ENCODE results near the gene TIE1. TPM values are rescaled to one million over a fixed set of nuclear protein-coding genes. Genes with fewer than 3 reads are reported as not detected.

The TIE1 gene
- total and polyA plus RNA-seq, 9 of the 15 experiments (the other 6 are each of a cell fraction or from before 2014, with no cell fraction given): 0.07 to 0.49 (median 0.14) TPM; not detected in 4

GRCh38 chr1:43327549-43328292 is 26.9 kb downstream of the TIE1 start (continued):
- TF ChIP-seq CBX1 (IDR thresholded peaks at IDR 0.05; ENCODE audit: low read depth) (peak; percentile 43; the same call in 1 of the 2 replicates), TRIM28 (IDR thresholded peaks at IDR 0.05) (peak; percentile 34; the same call in 1 of the 2 replicates), PHB2 (IDR thresholded peaks at IDR 0.05; ENCODE audit: low read depth) (no peak), ZNF354B (CRISPR knock-in tag; IDR thresholded peaks at IDR 0.05) (no peak), GATAD2B (IDR thresholded peaks at IDR 0.05; ENCODE audit: borderline replicate concordance) (no peak), ZBTB43 (CRISPR knock-in tag; IDR thresholded peaks at IDR 0.05) (no peak), CBX3 (IDR thresholded peaks at IDR 0.05; ENCODE audit: borderline replicate concordance in 1 of 2, low read length in 2 of 2) (peak in 1 of 2 experiments; percentile 97; a peak in 2 of 3 replicates), KDM1A (IDR thresholded peaks at IDR 0.05) (peak; percentile 43 to 67; a peak in 2 of 4 replicates), RB1 (IDR thresholded peaks at IDR 0.05; ENCODE audit: low read depth) (no peak), THRAP3 (IDR thresholded peaks at IDR 0.05; ENCODE audit: borderline replicate concordance) (no peak), JUND (IDR thresholded peaks at IDR 0.05; ENCODE audit: borderline replicate concordance, low read depth, low read length) (0 out of 2 replicates have a peak, but pooled peaks have one; percentile 16), JUND (tag; IDR thresholded peaks at IDR 0.05; ENCODE audit: borderline replicate concordance, low read depth, low read length) (no peak; the same call in 2 of the 3 replicates), MTA2 (IDR thresholded peaks at IDR 0.05; ENCODE audit: low read depth) (no peak), ZBTB8A (IDR thresholded peaks at IDR 0.05; ENCODE audit: partially characterized antibody) (no peak), SMAD1 (IDR thresholded peaks at IDR 0.05; ENCODE audit: low read depth, low read length, partially characterized antibody) (no peak), SOX6 (IDR thresholded peaks at IDR 0.05) (no peak), BCOR (IDR thresholded peaks at IDR 0.05) (peak; percentile 79)
- TF ChIP-seq, protein P1, sequence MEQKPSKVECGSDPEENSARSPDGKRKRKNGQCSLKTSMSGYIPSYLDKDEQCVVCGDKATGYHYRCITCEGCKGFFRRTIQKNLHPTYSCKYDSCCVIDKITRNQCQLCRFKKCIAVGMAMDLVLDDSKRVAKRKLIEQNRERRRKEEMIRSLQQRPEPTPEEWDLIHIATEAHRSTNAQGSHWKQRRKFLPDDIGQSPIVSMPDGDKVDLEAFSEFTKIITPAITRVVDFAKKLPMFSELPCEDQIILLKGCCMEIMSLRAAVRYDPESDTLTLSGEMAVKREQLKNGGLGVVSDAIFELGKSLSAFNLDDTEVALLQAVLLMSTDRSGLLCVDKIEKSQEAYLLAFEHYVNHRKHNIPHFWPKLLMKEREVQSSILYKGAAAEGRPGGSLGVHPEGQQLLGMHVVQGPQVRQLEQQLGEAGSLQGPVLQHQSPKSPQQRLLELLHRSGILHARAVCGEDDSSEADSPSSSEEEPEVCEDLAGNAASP (IDR thresholded peaks at IDR 0.05): no peak
- TF ChIP-seq, protein P2, sequence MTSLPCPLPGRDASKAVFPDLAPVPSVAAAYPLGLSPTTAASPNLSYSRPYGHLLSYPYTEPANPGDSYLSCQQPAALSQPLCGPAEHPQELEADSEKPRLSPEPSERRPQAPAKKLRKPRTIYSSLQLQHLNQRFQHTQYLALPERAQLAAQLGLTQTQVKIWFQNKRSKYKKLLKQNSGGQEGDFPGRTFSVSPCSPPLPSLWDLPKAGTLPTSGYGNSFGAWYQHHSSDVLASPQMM (CRISPR knock-in tag; IDR thresholded peaks at IDR 0.05): no peak
